ENCODE data around the gene ZNF219.
"Not testable (repeated sequence)": the region's sequence is repeated elsewhere in the genome, so short reads cannot be mapped to it uniquely, and the experiment has no call there.

Gene ZNF219

GRCh38 chr14:21040941-21041340 lies 57.5 kb downstream of the ZNF219 start:
- DNase-seq = not testable (repeated sequence)

DNA sequence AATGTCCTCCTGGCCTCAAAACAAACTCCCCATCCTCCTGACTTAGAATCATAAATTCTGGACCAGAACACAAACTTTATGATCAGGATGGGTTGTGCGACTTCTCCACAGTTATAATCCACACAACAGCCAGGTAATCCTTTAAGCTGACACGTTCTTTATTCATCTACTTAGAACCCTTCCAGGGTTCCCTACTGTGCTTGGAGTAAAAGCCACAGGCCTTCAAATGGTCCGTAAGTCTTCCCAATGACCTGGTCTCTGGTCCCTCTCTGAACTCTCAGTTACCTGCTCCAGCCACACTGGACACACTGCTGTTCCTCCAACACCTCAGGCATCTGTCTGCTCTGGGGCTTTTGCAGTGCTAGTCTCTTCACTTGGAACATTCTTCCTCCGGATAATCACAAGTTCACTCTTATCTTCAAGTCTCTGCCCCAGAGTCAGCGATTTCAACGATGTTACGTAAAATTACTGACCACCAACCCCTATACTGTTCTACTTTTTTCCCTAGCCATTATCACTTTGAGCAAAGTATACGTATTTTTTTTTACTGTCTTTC lies 58.0 kb downstream of the ZNF219 start:
- DNase-seq = no peak

Data from NCI-H748 treated with DMSO at 0.1 percent for 48 hours (cell line).